Astrocyte (in vitro differentiated cells and primary cell): Measurements from ENCODE around the gene FAN1. TPM values are rescaled to one million over a fixed set of nuclear protein-coding genes. Genes with fewer than 3 reads are reported as not detected.

Experiments used
- DNase-seq: peaks from one replicate; pipeline ENCODE4 v3.0.0-alpha.2; 2010; ENCODE audit warnings: low read depth
- FAIRE-seq: peaks from 2 replicates; lab custom pipeline; 2011; peaks lifted over from hg19 to GRCh38; lab: Jason Lieb, UNC
- H2AFZ ChIP-seq: 2 replicates; pipeline ENCODE4 v1.6.0; 2012; ENCODE audit warnings: low read depth, low read length, inconsistent platforms
- H3K27ac ChIP-seq: 2 replicates; pipeline ENCODE4 v1.5.1; 2011; ENCODE audit warnings: low read depth, low read length, inconsistent platforms
- H3K27me3 ChIP-seq: 2 replicates; pipeline ENCODE4 v1.6.0; 2011; ENCODE audit warnings: low read length, inconsistent platforms; ENCODE audit not compliant: insufficient read depth
- H3K36me3 ChIP-seq: 2 replicates; pipeline ENCODE4 v1.5.1; 2011; ENCODE audit warnings: low read length, inconsistent platforms; ENCODE audit not compliant: insufficient read depth
- H3K4me1 ChIP-seq: 2 replicates; pipeline ENCODE4 v1.5.1; 2011; ENCODE audit warnings: low read length, inconsistent platforms; ENCODE audit not compliant: insufficient read depth
- H3K4me2 ChIP-seq: 2 replicates; pipeline ENCODE4 v1.6.0; 2012; ENCODE audit warnings: low read length, inconsistent platforms
- H3K4me3 ChIP-seq: 2 replicates; pipeline ENCODE4 v1.5.1; 2011; ENCODE audit warnings: low read depth, mild to moderate bottlenecking, low read length, inconsistent platforms; ENCODE audit not compliant: insufficient read depth
- H3K79me2 ChIP-seq: 2 replicates; pipeline ENCODE4 v1.6.0; 2012; ENCODE audit warnings: mild to moderate bottlenecking, low read length, inconsistent platforms; ENCODE audit not compliant: insufficient read depth
- H3K9ac ChIP-seq: 2 replicates; pipeline ENCODE4 v1.6.0; 2012; ENCODE audit warnings: mild to moderate bottlenecking, low read length, inconsistent platforms
- H3K9me3 ChIP-seq: 2 replicates; pipeline ENCODE4 v1.5.1; 2012; ENCODE audit warnings: low read depth, mild to moderate bottlenecking, low read length, inconsistent platforms; ENCODE audit not compliant: insufficient read depth
- H4K20me1 ChIP-seq: 2 replicates; pipeline ENCODE4 v1.6.0; 2012; ENCODE audit warnings: low read length, inconsistent platforms; ENCODE audit not compliant: insufficient read depth
- H3K27ac Mint-ChIP-seq: one replicate; pipeline ENCODE4 v1.8.0; 2021; ENCODE audit warnings: mild to moderate bottlenecking, mixed read lengths; ENCODE audit not compliant: unreplicated experiment
- H3K27me3 Mint-ChIP-seq: one replicate; pipeline ENCODE4 v1.8.0; 2021; ENCODE audit warnings: low read depth, mixed read lengths; ENCODE audit not compliant: unreplicated experiment
- H3K36me3 Mint-ChIP-seq: one replicate; pipeline ENCODE4 v1.8.0; 2021; ENCODE audit warnings: low read depth, mixed read lengths; ENCODE audit not compliant: unreplicated experiment
- H3K4me1 Mint-ChIP-seq: one replicate; pipeline ENCODE4 v1.8.0; 2021; ENCODE audit warnings: low read depth, mixed read lengths; ENCODE audit not compliant: unreplicated experiment
- H3K4me3 Mint-ChIP-seq: one replicate; pipeline ENCODE4 v1.8.0; 2021; ENCODE audit warnings: mild to moderate bottlenecking, moderate library complexity, mixed read lengths; ENCODE audit not compliant: unreplicated experiment
- H3K9me3 Mint-ChIP-seq: one replicate; pipeline ENCODE4 v1.8.0; 2021; ENCODE audit warnings: mild to moderate bottlenecking, mixed read lengths; ENCODE audit not compliant: unreplicated experiment
- CTCF ChIP-seq: IDR thresholded peaks from 2 replicates; pipeline ENCODE4 v1.5.1; 2011; ENCODE audit warnings: low read depth, mild to moderate bottlenecking, inconsistent platforms, low read length, moderate library complexity; ENCODE audit not compliant: insufficient read depth
- EZH2 ChIP-seq: IDR thresholded peaks from 2 replicates; pipeline ENCODE4 v1.6.1; 2012; ENCODE audit warnings: mild to moderate bottlenecking, low read length, inconsistent platforms; ENCODE audit not compliant: insufficient read depth
- total RNA-seq: library from RNA; stranded (reverse); gene quantifications from 2 replicates; pipeline ENCODE4 v1.2.1, GENCODE V29; 2021

The FAN1 gene
- total RNA-seq, 1 donor from 2014 or later = 13.6 TPM

GRCh38 chr15:30930422-30930821, 26.7 kb downstream of the FAN1 start:
- Histone ChIP-seq H3K4me1 (no peaks in the 10 kb centered on the region), H3K27ac (no peak overlapping the region), H3K36me3 (peaks cover 22% of the 10 kb centered on the region), H3K9ac (no peak overlapping the region), H2AFZ (no peak overlapping the region), H4K20me1 (peaks cover 8% of the 10 kb centered on the region), H3K4me2 (no peak overlapping the region), H3K79me2 (no peaks in the 10 kb centered on the region), H3K4me3 (no peak overlapping the region), H3K9me3 (no peaks in the 10 kb centered on the region), H3K27me3 (no peaks in the 10 kb centered on the region)
- FAIRE-seq = no peak
- no peaks in the 10 kb centered on the region for H3K27me3 Mint-ChIP-seq
- H3K9me3 Mint-ChIP-seq = no peaks in the 10 kb centered on the region
- no peak overlapping the region for H3K27ac Mint-ChIP-seq
- no peak for DNase-seq
- H3K4me3 Mint-ChIP-seq = no peak overlapping the region
- no peaks in the 10 kb centered on the region for H3K4me1 Mint-ChIP-seq
- TF ChIP-seq EZH2 = no peak
- no peak for TF ChIP-seq CTCF
- H3K36me3 Mint-ChIP-seq = peaks cover 13% of the 10 kb centered on the region

DNA sequence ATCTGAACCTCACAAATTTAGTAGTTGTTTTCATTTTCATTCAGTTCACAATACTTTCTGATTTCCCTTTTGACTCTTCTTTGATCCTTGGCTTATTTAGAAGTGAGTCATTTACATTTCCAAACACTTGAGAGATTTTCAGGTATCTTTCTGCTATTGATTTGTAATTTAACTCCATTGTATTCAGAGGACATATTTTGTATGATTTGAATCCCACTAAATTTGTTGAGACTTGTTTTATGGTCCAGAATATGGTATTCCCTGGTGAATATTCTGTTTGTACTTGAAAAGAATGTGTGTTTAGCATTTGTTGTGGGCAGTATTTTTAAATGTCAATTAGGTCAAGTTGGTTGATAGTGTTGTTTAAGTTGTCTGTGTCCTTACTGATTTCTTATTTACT, 29.6 kb downstream of the FAN1 start:
- no peak overlapping the region for H2AFZ ChIP-seq
- H3K79me2 ChIP-seq = no peaks in the 10 kb centered on the region
- Mint-ChIP-seq H3K27ac (no peak overlapping the region), H3K4me3 (no peak overlapping the region), H3K4me1 (no peaks in the 10 kb centered on the region), H3K27me3 (no peaks in the 10 kb centered on the region), H3K9me3 (no peaks in the 10 kb centered on the region), H3K36me3 (peaks cover 4% of the 10 kb centered on the region)
- H4K20me1 ChIP-seq = no peaks in the 10 kb centered on the region
- peaks cover 6% of the 10 kb centered on the region for H3K36me3 ChIP-seq
- no peak overlapping the region for H3K4me3 ChIP-seq
- H3K4me1 ChIP-seq = no peaks in the 10 kb centered on the region
- no peaks in the 10 kb centered on the region for H3K27me3 ChIP-seq
- DNase-seq = no peak
- TF ChIP-seq EZH2 (no peak), CTCF (no peak)
- no peak overlapping the region for H3K4me2 ChIP-seq
- no peaks in the 10 kb centered on the region for H3K9me3 ChIP-seq
- no peak overlapping the region for H3K27ac ChIP-seq
- no peak for FAIRE-seq
- H3K9ac ChIP-seq = no peak overlapping the region

DNA sequence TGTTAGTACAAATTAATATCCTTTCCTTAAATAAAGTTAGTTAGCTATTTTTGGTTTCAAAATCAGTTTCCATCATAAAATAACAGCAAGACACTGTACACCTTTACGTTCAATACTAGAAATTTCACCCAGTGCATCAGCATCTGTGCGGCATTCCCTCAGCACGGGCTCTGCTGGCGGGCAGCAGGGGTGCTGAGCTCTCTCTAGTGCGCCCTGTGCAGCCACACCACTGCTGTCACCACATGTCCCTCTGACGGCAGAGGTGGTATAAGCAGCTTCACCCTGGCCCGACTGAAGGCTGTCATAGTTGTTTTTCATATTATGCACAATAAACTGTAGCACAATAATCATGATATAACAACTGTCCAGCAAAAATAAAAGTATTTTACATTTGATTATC, 35.4 kb downstream of the FAN1 start:
- Histone ChIP-seq H3K4me2 (no peak overlapping the region), H3K36me3 (peaks cover 39% of the 10 kb centered on the region), H2AFZ (no peak overlapping the region), H3K9ac (no peak overlapping the region), H3K79me2 (no peaks in the 10 kb centered on the region), H3K27me3 (no peaks in the 10 kb centered on the region), H3K4me3 (no peak overlapping the region), H3K4me1 (no peaks in the 10 kb centered on the region), H3K27ac (no peak overlapping the region), H4K20me1 (peaks cover 3% of the 10 kb centered on the region), H3K9me3 (no peaks in the 10 kb centered on the region)
- H3K9me3 Mint-ChIP-seq = no peaks in the 10 kb centered on the region
- DNase-seq (no peak), FAIRE-seq (no peak)
- no peak overlapping the region for H3K27ac Mint-ChIP-seq
- peaks cover 4% of the 10 kb centered on the region for H3K36me3 Mint-ChIP-seq
- H3K27me3 Mint-ChIP-seq = no peaks in the 10 kb centered on the region
- H3K4me1 Mint-ChIP-seq = no peaks in the 10 kb centered on the region
- TF ChIP-seq EZH2 (no peak), CTCF (no peak)
- H3K4me3 Mint-ChIP-seq = no peak overlapping the region
